HG03571 (cell line): ENCODE data around the gene PHLDA1.

Experiments used
- ATAC-seq: cut with Tn5 transposase; IDR thresholded peaks from one replicate; pipeline ENCODE4 v1.9.1; 2021; ENCODE audit not compliant: unreplicated experiment

The PHLDA1 gene

DNA sequence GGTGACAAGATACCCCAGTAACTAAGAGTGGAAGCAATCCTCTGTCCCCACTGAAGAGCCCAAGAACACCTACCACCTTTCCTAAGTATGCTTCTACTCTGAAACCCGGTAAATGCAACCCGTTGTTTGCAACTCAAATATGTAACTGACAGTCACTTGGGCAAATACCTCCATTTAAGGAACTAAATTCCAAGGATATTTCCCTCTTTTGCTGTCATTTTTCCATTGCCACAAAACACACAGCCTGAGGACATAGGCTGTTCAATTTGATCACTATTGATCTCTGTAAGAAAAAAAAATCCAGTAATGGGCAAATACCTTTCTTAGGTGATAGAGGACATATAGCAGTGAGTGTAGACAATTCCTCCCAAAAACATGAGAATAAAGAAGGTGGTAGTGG lies 6.6 kb upstream of the PHLDA1 start:
- ATAC-seq, result no peak

DNA sequence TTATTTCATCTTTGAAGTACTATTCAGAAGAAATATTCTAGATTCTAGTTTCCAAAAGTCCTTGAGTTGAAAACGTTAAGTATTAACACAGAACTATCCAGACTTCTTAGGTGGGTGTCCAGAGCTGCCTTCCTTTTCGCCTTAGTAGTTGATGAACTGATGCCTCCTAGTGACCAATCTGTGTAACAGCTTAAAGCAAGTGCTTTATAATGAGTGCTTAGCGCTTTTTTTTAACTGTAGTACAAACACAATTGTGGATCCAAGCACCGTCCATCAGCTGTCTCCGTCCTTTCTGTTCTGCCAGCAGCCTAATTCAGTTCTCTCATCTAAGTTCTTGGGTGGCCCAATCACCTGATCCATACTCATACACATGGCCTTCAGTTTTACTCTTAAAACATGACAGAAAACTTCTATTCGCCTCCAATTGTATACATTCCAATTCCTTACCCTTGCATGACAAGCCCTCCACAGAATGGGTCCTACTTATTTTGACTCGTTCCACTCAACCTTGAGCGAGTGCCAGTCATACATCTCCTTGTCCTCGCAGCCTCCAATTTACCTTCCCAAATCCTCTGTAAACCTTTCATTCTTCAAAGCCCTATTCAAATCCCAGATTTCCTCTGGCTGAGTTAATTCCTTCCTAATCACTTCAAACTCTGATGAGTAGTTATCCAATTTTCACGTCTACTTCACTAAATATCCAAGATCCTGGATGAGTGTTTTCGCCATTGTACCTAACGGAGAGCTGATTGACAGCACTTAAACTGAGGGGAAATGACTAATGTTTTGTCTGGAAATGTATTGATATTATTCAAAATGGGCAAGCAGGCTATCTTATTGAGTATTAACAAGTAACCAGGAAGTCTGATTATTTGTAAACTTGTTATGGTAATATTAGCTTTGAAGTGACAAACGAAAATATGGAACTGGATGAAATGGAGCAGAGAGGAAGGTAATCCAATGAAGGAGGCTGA lies 5.8 kb upstream of the PHLDA1 start:
- ATAC-seq, result peak; percentile 49

DNA sequence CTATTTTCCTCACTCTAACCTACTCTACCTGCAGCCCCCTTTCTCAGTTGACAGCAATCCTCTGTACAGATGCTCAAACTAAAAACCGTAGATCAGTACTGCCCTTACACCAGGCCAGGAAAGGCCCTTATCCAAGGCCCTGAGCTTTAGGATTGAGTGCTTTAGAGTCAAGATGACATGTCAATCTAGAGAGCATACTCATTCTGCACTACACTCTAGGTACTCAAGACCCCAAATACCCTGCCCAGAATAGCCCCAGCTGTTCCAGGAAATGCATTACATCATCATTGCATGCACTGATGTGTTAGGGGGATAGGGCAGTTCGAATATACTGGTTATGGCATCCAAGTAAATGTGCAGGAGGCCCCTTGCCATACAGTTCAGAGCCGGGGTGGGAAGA lies 3.5 kb upstream of the PHLDA1 start:
- ATAC-seq, result no peak

DNA sequence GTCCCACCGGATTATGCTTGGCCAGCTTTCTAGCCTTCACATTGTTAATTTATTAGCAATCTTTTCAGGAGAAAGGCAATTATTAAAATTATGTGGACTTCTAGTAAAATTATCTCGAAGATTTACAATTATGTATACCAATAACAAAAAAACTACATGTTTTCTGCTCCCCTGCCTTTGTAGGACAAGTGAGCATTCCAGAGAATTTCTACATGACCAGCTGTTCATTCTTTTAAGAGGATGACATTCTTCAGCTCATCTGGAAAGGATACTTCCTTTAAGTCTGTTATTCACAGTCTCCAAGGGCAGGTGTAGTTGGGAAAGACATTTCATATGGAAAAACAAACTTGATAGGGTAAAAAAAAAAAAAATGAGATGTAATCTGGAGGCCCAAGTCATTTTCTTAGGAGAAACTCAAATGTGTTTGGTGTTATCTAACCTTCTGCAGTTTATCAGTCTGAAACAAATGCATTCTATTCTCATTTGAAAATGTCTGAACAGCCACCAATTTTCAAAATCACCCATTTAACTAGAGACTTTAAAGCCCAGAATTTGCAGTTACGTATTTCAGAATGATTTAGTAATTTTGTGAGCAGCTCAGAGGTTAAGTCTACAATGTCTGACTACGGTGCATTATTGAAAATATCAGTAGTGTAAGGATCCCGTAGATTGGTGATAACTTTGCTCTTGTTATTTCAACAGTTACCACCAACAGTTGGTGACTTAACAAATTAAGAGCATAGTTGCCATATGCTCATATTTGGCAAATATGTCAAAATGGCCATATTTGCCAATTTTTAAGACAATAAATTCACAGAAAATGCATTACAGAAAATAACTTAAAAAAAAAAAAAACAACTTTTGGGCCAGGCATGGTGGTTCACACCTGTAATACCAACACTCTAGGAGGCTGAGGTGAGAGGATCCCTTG lies 1.8 kb upstream of the PHLDA1 start:
- no peak for ATAC-seq

DNA sequence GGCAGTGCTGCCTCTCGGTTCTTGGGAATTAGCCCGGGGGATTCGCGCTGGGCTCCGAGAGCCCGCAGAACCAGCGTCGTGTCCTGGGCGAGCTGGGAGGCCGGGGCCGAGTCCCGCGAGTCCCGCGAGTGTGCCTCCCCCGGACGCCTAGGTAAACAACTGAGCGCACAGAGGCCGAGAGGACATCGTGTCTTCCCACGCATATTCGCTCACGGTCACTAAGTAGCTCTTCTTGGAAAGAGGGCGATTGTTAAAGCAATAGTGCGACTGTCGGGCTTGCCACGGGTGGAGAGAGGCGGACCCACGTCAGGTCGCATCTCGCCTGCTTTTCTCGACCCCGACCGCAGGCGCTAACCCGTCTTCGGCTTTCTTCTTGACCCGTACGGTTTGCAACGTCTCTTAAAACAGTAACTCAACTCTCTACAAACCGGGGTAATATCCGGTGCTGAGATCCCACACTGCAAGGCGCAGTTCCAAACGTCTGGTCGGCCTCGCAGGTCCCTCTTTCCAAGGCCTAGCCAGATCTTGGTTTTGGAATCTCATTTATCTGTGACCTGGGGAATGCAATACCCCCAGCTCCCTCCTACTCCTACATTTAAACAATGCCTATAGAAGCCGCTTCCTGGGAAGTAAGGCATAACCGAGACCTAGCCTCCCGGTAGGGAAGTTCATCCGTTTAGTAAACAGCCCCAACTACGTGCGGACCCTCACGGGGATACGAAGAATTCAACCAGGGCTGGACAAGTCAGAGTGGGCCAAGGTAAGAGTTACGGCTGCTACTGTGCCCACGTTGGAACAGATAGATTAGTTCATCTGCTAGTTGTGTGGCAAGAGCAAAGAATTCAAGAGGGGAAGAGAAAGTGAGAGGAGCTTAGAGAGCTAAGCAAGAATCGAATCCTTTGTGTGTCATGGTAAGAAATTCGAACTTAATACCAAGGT lies 736 bp upstream of the PHLDA1 start:
- ATAC-seq, result peak; percentile 18

DNA sequence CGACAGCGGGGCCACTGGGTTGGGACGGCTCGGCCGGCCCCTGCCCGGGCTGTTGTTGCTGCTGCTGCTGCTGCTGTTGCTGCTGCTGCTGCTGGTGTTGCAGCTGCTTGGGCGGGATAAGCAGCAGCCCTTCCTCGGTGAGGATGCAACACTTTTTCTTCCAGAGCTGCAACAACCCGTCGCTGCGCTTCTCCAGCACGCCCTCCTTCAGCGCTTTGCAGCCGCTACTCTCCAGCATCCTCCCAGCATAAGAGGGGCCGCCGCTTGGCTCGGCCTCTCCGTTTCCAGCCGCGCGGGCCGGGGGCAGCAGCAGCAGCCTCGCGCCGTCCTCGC lies 529 bp downstream of the PHLDA1 start:
- peak; percentile 8 for ATAC-seq

DNA sequence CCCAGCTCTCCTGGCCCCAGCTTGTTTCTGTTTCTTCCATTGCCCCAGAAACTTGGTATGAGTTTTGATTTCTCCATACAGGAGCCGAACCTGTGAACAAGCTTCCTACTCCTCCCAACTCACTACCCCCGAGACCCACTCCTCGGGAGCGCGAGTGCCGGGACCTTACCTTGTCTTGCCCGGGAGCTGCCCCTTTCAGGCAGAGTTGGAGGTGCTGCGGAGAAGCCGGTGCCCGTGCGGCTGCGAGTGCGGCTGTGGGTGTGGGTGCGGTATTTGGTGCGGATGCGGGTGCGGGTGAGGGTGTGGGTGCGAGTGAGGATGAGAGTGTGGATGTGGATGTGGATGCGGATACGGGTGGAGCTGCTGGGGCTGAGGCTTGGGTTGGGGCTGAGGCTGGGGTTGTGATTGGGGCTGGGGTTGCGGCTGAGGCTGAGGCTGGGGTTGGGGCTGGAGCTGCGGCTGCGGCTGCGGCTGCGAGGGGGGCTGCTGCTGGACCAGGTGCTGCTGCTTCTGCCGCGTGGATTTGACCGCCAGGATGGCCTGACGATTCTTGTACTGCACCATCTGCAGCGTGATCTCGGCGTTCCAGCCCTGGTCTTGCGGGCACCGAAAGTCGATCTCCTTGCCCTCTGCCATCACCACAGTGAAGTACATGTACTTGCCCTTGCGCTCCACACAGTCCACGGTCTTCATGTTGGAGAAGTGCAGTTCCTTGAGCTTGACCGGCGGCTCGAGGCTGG lies 1.1 kb downstream of the PHLDA1 start:
- no peak for ATAC-seq

DNA sequence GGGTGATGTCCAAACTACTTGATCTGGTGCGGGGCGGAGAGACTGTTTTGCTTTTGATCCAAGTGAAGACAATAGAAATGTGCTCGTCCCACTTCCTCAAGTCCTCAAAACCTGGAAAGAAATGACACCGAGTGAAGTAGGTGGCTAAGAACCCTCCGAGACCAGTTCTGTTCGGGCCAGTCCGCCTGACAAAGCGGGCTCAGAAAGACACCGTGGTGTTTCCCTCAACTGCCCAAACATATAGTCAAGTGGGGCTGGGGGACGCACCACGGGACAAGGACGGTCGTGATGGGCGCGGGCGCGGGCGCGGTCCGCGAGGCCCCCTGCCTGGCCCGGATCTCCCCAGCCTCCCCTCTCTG lies 1.6 kb downstream of the PHLDA1 start:
- ATAC-seq, result no peak

DNA sequence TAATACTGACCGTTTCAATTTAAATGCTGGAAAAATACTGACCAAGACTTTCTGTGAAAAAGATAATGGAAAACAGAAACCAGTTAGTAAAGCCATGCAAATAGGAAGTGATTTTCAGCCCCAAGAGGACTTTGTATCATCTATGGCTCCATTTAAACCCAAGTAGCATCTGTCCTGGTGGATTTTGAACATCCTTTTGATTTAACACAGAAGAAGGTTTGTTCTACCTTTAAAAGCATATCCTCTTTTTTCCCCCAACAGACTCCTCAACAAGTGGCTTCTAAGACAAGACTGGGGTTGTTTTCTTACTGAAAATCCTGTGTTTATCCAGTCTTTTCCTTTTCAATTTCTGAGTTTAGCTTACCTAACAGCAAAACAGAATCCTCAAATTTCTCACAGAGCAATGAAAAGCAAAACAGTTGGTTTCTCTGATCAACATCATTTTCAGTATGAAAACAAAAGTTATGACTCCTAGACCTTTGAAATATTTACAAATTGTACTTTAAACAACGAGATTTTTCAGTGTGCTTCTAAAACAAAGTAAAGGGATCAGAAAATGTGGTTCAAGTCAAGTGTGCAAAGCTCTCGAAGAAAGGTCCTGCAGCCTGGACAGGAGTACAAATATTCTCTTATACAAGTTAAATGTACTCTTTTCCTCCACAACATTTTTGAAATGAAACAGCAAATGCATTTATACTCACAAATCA lies 2.9 kb downstream of the PHLDA1 start:
- ATAC-seq, result no peak

DNA sequence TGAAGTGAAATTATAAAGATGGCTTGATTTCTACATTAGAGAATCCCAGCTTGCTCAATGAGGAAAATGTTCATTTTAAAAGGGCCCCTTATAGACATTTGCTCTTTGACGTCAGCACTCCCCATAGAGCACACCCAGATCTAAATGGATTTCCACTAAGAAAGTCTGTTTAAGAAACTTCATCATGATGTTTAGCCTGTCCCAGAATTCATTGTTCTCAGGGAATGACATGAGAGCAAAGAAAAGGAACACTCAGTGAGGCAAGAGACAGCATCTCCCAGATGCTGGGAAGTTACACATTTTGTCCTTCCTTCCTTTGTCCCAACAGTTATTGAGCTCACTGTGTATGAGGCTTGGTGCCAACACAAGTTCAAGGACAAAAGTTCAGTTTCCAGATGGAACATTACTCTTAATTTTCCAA lies 4.9 kb downstream of the PHLDA1 start:
- ATAC-seq, result no peak

DNA sequence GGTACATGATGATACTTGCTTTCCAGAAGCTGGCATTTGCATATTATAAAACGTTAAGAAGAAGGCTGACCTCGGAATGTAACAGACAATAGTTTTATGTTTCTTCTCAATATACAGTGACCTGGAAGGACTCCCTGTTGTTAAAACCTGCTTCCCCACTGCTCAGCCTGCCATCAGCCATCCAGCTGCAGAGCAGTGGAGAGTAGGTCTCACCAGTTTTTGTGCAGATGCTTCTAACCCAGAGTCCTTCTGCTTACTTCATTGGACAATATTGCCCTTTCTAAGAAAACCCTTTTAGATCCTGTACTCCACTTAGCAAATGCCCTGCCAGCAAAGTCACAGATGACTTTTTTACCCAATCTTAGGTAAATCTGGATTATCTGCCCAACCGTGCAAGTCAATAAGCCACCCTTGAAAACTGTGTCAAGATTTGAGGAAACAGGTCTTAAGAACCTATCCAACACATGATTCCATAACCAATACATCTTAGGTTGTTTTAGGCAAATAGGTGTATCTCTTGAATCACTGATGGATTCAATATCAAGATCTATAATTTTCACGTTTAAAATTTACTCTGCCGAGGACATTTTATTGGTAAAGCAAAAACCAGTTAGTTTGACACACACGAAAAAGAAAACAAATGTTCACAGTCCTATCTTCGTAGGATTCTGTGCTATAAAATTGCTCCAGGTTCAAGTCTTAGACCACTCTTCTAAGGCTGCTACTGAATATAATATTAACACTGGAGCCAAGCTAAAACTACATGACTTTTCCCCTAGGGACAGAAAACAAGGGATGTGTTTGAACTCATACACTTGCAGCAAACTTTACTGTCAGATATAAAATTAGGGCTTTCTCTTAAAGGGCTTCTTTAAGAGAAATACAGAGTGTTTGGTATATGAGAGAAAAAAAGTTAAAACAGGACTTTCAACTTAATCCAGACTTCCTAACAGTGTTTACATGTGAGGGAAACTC lies 5.7 kb downstream of the PHLDA1 start:
- ATAC-seq, result no peak

DNA sequence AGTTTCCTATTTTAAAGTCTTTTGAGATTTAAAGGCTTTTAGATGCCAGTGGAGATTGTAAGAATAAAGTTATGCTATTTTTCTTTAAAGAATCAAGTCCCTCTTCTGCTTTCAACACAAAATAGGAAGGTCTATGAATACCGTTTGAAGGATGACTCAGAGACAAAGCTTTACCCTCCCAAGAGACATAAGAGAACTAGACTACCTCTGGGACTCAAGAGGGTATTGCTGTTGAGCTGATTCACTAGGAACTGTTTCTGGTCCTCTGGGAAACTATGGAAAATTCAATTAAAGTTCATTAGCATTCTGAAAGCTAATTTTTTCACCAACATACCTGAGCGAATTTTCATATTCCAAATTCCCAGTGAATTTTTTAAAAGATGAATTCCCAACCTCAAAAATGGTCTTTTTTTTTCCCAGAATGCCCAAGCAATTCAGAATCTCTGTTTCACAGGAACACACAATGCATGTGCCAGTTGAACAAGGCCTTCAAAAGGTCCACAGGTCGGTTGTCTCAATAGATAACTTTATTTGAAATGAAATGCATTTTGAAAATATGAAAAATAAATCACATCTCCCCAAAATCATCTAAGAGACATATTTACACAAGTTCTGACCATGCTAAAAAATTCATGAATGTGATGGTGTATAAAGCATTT lies 6.5 kb downstream of the PHLDA1 start:
- ATAC-seq, result no peak

DNA sequence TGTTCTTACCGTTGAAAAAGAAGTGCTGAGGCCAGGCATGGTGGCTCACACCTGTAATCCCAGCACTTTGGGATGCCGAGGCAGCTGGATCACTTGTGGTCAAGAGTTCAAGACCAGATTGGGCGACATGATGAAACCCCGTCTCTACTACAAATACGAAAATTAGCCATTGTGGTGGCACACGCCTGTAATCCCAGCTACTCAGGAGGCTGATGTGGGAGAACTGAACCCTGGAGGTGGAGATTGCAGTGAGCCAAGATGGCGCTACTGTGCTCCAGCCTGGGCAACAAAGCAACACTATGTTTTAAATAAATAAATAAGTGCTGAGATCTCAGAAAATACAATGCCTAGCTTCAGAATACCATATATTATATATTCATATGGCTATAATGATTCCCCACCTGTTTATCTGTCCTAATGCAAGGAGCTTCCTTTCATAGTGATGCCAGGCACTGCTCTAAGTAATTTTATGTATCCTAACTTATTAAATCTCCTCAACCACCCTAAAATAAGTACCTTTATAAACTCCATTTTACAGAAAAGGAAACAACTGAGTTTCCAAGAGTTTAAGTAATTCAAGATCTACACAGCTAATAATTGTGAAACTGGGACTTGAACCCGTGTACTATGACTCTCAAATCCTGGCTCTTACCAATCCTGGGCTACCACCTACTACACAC lies 7.3 kb downstream of the PHLDA1 start:
- ATAC-seq, result no peak

DNA sequence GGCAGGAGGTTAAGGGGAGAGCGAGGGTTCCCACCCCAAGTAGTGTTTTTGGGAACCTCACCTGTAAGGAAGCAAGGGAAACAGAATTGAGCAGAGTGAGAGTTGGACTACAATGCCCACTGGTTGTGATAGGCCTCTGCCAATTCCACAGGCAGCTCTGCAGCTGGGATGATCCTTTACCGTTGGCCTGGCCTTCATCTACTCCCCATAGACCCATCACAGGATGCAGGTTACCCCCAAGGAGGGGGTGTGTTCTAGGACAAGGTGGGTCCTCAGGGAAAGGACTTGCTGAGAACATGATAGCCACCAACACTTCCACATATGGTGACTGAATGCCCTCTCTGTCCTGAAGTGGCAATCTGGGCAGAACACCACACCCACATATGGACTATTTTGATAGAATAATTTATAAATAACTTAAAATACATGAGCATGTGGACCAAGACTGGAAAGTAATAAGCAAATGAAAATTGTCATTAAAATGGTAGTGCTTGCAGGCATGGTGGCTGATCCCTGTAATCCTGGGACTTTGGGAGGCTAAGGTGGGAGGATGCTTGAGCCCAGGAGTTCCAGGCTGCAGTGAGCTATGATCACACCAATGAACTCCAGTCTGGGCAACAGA lies 8.4 kb downstream of the PHLDA1 start:
- no peak for ATAC-seq

DNA sequence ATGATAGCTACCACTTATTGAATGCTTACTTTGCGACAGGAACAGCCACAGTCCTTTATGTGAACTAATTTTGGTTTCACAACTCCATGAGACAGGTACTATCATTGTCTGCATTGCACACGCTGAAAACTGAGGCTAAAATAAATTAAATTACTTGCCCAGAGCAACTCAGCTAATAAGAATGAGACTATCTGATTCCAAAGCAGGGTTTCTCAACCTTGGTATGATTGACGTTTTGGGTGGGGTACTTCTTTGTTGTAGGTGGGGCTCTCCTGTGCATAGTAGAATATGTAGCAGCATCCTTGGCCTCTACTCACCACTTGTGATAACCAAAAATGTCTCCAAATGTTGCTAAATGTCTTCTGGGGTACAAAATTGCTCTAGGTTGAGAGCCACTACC lies 9.1 kb downstream of the PHLDA1 start:
- ATAC-seq, result no peak

DNA sequence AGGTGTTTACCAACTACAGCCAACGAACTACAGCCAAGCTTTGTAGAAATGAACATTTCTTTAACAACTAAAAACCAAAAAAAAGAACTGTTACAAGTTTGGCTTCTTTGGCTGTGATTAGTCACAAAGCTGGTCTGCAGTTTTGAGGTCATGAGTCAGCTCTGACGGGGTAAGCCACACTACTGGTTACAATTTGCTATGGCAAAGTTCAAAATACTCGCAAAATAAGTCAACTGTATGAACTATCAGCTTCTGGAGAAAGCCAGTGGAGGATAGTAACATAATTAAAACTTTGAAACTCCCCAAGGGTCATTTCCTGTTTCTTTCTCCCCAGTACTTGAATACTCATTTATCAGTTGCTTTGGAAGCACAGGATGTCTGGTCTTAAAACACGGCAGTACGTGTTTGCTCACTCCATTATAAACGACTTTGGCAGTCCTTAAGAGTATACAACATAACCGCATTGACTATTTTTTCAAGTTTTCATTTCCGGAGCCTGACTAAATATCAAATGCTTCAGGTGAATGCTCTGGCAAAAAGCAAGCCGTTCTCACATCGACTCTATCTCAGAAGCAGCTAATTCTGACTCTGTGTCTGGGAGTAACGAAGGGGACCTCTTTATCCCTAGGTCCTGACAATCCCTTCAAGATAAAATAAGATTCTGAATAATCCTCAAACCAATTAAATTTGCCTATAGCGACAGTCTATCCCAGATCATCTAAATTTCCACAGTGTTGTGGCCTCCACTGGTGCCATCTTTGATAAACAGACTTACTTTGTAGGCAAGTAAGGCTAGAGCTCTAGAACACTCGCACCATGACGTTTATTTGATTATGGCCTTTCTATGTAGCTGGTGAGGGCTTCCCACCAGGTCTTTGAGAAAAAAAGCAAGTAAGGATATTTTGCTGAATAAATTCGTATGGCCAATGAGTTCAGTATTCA lies 10.6 kb downstream of the PHLDA1 start:
- ATAC-seq, result no peak
